NCI-H526 treated with DMSO at 0.1 percent for 48 hours (cell line): Measurements from ENCODE around the gene IGF2BP3.

Experiments
- DNase-seq: peaks from one replicate; lab custom pipeline; 2025; lab: John Stamatoyannopoulos, UW

The IGF2BP3 gene

DNA sequence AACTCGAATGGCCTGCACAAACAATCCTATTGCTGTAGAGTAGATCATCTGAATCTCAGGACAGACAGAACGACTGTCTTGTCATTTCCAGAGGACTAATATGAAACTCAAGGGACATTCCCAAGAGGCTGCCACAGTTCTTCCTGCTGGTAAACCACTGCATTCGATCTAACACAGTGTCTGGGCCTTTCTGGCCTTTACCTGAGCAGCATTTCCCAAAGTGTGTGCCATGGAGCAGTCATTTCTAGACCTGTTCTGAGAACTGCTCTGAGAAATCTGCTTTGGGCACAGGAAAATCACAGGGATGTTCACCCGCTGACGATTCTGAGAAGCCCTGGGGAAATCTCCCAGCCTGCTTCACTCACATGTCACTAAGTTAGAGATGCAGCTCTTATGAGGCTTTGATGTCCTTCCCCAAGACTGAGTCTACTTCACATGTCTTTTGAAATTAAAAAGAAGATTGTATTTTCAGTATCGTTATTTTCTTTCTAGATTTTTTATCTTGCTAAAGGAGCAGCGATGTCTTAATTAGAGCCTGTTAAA lies 205.3 kb downstream of the IGF2BP3 start:
- DNase-seq, result no peak

DNA sequence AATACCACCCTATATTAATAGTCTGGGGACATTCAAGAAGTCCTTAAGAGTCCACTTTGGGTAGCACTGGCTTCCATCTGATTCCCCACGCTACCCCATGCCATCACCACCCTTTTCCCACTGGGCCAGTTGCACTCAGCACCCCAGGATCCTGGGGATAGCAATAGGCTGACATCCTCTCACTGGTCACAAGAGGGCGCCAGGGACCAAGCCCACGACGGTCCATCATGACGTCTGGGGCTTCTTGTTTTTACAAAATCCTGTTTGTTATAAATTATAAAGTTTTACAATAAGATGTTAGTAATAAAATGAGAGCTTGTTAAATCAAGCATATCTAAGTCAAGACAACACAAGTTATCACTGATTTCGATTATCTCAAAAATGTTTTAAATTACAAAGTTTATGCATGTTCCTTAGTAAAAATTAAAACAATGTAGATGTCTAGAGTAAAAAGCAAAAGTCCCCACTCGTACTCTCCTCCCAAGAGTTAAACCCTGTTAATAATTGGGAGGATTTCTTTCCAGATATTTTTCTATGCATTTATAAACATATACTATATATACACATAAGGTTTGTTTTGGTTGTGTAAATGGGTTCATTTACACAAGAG lies 208.3 kb downstream of the IGF2BP3 start:
- peak; percentile 10 for DNase-seq

DNA sequence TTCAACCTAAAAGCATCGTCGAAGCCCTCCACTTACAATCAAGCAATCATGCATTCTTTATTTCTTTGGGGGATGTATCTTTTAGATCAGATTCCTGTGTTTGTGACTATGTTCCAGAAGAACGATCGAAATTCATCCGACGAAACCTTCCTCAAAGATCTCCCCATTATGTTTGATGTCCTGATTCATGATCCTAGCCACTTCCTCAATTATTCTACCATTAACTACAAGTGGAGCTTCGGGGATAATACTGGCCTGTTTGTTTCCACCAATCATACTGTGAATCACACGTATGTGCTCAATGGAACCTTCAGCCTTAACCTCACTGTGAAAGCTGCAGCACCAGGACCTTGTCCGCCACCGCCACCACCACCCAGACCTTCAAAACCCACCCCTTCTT lies 209.9 kb downstream of the IGF2BP3 start:
- no peak for DNase-seq
